ENCODE results near the gene LRCH2.
"Not testable (repeated sequence)": the region's sequence is repeated elsewhere in the genome, so short reads cannot be mapped to it uniquely, and the experiment has no call there.

LRCH2 gene

DNA sequence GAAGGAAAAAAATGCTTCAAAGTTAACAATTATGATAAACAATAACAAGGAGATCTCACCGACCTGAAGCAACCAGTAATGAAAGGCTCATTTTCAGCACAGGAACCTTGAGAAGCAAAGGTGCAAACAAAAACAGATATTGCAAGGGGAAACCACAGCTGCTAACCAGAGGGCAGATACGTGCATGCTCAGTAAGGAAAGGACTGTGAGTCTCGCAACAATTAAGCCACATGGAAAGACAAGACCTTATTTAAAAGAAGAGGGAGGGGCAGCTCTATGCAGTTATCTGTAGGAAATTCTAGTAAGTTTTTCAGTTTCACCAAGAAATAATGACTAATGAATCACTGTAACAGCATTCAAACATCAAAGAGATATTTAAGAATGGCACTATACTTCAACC lies 19.3 kb downstream of the LRCH2 start:
- in situ Hi-C loops (cut with HindIII; ENCODE audit: low pct_ligation_motif_present, low pct_unique_long_range_greater_than_20kb, low sequenced_read_pairs) = no loop called here
- DNase-seq = no peak

DNA sequence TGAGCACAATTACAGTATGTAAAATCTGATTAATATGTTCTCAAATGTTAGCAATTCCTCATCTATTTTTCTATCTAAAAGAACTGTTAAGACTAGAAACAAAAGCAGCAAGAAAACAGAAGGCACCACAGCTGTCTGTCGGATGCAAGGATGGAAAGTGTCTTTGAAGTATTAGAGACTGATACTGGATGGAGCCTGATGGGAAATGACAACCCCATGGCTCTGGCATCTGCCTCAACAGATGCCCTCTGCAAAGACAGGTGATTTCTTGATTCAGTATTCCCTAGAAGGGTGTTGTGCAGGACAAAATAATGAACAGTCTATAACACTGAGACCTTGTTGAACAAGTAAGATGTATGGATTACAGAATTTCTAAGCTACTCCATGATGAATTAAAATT lies 19.7 kb downstream of the LRCH2 start:
- in situ Hi-C loops (cut with HindIII; ENCODE audit: low pct_ligation_motif_present, low pct_unique_long_range_greater_than_20kb, low sequenced_read_pairs) = no loop called here
- no peak for DNase-seq

DNA sequence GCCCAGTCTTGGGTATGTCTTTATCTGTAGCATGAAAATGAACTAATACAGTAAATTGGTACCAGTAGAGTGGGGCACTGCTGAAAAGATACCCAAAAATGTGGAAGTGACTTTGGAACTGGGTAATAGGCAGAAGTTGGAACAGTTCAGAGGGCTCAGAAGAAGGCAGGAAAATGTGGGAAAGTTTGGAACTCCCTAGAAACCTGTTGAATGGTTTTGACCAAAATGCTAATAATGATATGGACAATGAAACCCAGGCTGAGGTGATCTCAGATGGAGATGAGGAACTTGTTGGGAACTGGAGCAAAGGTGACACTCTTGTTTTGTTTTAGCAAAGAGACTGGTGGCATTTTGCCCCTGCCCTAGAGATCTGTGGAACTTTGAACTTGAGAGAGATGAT lies 24.3 kb downstream of the LRCH2 start:
- in situ Hi-C loops (cut with HindIII; ENCODE audit: low pct_ligation_motif_present, low pct_unique_long_range_greater_than_20kb, low sequenced_read_pairs); DNase-seq: not testable (repeated sequence)

DNA sequence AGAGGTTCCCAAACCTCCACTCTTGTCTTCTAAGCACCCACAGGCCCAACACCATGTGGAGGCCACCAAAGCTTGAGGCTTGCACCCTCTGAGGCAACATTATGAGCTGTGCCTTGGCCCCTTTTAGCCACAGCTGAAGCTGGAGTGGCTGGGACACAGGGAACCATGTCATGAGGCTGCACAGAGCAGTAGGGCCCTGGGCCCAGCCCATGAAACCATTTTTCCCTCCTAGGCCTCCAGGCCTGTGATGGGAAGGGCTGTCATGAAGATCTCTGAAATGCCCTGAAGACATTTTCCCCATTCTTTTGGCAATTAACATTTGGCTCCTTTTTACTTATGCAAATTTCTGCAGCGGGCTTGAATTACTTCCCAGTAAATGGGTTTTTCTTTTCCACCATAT lies 29.9 kb downstream of the LRCH2 start:
- DNase-seq = no peak
- in situ Hi-C loops (cut with HindIII; ENCODE audit: low pct_ligation_motif_present, low pct_unique_long_range_greater_than_20kb, low sequenced_read_pairs) = no loop called here

DNA sequence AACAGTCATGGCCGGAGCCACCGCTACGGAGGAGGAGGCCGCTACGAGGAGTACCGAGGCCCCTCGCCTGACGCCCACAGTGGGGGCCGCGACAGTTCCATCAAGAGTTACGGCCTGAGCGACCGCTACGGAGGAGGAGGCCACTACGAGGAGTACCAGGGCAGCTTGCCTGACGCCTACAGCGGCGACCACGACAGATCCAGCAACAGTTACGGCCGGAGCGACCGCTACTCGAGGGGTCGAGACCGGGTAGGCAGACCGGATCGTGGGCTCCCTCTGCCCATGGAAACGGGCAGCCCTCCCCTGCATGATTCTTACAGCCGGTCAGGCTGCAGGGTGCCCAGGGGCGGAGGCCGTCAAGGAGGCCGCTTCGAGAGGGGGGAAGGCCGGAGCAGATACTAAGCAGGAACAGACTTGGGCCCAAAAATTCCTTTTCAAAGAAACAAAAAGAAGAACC lies 41.6 kb downstream of the LRCH2 start:
- in situ Hi-C loops (cut with HindIII; ENCODE audit: low pct_ligation_motif_present, low pct_unique_long_range_greater_than_20kb, low sequenced_read_pairs) = no loop called here
- DNase-seq = no peak

DNA sequence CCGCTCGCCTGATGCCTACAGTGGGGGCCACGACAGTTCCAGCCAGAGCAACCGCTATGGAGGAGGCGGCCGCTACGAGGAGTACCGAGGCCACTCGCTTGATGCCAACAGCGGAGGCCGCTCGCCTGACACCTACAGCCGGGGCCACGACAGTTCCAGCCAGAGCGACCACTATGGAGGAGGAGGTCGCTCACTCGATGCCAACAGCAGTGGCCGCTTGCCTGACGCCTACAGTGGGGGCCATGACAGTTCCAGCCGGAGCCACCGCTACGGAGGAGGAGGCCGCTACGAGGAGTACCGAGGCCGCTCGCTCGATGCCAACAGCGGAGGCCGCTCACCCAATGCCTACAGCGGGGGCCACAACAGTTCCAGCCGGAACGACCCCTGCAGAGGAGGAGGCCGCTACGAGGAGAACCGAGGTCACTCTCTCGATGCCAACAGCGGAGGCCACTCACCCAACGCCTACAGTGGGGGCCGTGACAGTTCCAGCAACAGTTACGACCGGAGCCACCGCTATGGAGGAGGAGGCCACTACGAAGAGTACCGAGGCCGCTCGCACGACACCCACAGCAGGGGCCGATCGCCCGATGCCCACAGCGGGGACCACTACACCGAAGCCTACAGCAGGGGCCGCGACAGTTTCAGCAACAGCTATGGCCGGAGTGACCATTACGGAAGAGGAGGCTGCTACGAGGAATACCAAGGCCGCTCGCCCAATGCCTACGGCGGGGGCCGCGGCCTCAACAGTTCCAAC lies 42.2 kb downstream of the LRCH2 start:
- in situ Hi-C loops (cut with HindIII; ENCODE audit: low pct_ligation_motif_present, low pct_unique_long_range_greater_than_20kb, low sequenced_read_pairs) = no loop called here
- no peak for DNase-seq

DNA sequence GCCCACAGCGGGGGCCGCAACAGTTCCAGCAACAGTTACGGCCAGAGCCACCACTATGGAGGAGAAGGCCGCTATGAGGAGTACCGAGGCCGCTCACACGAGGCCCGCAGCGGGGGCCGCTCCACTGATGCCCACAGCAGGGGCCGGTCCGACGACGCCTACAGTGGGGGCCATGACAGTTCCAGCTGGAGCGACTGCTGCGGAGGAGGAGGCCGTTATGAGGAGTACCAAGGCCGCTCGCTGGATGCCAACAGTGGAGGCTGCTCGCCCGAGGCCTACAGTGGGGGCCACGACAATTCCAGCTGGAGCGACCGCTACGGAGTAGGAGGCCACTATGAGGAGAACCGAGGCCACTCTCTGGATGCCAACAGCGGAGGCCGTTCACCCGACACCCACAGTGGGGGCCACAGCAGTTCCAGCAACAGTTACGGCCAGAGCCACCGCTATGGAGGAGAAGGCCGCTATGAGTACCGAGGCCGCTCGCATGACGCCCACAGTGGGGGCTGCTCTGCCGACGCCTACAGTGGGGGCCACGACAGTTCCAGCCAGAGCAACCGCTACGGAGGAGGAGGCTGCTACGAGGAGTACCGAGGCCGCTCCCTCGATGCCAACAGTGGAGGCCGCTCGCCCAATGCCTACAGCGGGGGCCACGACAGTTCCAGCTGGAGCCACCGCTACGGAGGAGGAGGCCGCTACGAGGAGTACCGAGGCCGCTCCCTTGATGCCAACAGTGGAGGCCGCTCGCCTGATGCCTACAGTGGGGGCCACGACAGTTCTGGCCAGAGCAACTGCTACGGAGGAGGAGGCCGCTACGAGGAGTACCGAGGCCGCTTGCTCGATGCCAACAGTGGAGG lies 43.0 kb downstream of the LRCH2 start:
- in situ Hi-C loops (cut with HindIII; ENCODE audit: low pct_ligation_motif_present, low pct_unique_long_range_greater_than_20kb, low sequenced_read_pairs) = no loop called here
- DNase-seq = no peak

DNA sequence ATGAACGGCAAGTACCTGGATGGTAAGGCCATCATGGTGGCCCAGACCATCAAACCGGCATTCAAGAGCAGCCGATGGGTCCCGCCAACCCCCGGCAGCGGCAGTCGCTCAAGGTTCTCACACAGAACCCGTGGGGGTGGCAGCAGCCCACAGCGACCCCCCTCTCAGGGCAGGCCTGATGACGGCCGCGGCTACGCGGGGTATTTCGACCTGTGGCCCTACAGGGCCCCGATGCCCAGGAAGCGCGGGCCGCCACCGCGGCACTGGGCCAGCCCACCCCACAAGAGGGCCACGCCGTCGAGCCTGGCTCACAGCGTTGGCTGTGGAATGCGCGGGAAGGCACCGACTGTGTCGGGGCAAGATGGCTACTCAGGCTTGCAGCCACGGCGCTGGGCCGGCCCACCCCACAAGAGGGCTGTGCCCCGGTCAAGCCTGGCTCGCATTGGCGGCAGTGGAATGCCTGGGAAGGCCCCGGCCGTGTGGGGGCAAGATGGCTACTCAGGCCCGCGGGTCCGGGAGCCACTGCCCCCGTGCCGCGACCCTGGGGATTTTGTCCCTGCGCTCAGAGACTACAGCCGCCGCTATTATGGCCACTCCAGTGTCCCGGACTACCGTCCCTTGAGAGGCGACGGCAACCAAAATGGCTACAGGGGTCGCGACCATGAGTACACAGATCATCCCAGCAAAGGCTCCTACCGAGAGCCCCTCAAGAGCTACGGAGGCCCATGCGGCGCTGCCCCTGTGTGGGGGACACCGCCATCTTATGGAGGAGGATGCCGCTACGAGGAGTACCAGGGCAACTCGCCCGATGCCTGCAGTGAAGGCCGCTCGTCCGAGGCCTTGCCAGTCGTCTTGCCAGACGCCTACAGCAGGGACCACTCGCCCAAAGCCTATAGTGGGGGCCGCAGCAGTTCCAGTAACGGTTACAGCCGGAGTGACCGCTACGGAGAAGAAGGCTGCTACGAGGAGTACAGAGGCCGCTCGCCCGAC lies 44.0 kb downstream of the LRCH2 start:
- in situ Hi-C loops (cut with HindIII; ENCODE audit: low pct_ligation_motif_present, low pct_unique_long_range_greater_than_20kb, low sequenced_read_pairs) = no loop called here

DNA sequence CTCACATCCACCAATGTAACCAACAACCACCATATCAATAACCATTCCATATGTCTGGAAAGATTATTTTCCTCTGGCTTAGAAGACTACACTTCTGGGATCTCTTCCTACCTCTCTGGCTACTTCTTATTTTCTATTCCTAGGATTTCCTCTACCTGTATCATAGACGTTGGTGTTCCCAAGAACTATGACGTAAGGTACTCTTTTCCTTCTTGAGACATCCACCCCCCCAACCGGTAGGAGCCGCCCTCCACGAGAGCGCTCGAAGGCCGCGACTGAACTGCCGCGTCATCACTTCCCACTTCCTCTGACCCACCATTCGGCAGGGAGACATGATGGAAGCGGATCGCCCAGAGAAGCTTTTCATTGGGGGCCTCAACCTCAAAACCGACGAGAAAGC lies 44.8 kb downstream of the LRCH2 start, which contains the start of gene RBMXL3:
Gene RBMXL3 (plus strand): TSS at position 301 of the 400 bp plus-strand sequence. CDS start 32 bp downstream, at position 333.
- in situ Hi-C loops (cut with HindIII; ENCODE audit: low pct_ligation_motif_present, low pct_unique_long_range_greater_than_20kb, low sequenced_read_pairs) = no loop called here
- DNase-seq = no peak

More for the DNA sequence above, 44.0 kb downstream of the LRCH2 start:
- no peak for DNase-seq

DNA sequence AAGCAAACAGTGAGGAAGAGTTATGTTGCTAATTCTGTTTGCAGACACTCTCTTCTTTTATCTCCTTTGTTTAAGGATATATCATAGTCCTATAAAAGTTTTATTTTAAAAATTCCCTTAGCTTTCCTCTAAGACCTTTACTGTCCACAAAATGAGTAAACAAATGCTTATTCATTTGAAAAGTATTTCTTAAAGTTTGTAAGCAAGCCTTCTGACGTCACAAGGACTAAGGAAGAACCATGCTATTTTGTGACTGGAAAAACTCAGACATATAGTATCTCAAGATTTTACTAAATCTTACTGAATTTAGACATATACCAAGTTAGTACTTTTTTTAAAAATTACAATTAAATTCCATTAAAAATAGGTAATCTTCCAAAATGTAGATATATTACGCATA lies 49.9 kb downstream of the LRCH2 start:
- in situ Hi-C loops (cut with HindIII; ENCODE audit: low pct_ligation_motif_present, low pct_unique_long_range_greater_than_20kb, low sequenced_read_pairs) = no loop called here
- no peak for DNase-seq

DNA sequence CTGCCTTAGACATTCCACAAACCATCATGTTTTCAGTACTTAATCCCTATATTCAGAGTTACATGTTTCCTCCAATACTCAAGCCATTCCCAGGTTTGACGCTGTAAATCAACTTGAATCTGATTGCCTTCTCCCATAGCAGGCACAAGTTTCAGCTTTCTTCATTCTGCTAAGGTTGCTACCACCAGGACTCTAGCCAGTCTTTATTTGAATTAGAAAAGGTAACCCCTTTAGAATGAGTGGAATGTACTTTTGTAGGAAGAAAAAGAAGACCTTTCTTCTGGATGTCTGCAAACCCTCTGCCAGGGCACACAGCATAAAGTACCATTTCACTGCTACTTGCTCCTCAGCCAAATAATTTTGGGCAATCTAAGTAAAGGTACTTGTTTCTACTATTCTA lies 55.4 kb downstream of the LRCH2 start:
- no peak for DNase-seq
- in situ Hi-C loops (cut with HindIII; ENCODE audit: low pct_ligation_motif_present, low pct_unique_long_range_greater_than_20kb, low sequenced_read_pairs) = no loop called here

DNA sequence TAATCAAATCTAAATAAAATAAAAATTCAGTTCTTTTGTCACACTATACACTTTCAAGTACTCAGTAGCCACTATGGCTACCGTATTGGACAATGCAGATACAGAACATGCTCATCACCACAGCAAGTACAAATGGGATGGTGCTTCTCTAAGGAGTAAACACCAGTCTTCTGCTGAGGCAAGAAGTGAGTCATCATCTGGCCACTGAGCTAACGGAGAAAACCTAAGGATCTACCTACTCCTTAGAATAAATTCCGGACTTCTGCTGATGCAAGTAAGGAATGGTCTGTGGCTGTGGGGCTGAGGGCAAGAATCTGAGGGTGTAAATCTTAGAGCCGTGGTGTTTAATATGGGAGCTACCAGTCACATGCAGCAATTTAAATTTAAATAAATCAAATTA lies 56.0 kb downstream of the LRCH2 start:
- no peak for DNase-seq
- in situ Hi-C loops (cut with HindIII; ENCODE audit: low pct_ligation_motif_present, low pct_unique_long_range_greater_than_20kb, low sequenced_read_pairs) = no loop called here

DNA sequence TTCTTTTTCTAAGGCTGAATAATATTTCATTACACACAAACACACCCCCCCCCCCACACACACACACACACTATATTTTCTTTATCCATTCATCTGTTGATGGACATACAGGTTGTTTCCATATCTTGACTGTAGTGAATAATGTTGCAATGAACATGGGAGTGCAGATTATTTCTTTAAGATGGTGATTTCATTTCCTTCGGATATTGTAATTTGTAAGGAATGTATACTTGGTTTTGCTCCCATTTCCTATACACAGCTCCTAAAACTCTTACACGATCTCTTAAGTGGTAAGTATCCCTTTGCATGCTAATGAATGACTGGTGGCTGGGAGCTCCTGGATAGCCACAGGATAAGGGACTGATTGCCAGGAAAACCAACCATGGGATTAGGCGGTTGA lies 59.3 kb downstream of the LRCH2 start:
- no peak for DNase-seq
- in situ Hi-C loops (cut with HindIII; ENCODE audit: low pct_ligation_motif_present, low pct_unique_long_range_greater_than_20kb, low sequenced_read_pairs) = no loop called here

DNA sequence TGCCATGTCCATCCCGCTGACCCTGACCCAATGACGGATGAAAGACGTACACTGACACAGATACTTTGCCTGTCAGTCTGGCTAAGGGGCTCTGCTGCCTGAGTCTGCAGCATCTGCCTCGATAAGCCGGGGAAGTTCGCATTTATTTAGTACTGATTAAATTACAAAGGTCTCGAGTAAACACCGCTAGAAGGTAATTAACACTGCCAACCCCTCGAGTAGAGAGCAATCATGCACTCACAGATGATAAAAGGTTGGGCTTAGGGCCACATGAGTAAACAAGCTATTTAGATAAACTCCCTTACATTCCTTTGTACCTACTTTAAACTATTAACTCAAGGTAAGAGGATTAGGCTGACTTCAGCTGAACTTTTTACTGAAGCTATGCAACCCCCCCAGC lies 60.7 kb downstream of the LRCH2 start:
- DNase-seq = no peak
- in situ Hi-C loops (cut with HindIII; ENCODE audit: low pct_ligation_motif_present, low pct_unique_long_range_greater_than_20kb, low sequenced_read_pairs) = no loop called here

DNA sequence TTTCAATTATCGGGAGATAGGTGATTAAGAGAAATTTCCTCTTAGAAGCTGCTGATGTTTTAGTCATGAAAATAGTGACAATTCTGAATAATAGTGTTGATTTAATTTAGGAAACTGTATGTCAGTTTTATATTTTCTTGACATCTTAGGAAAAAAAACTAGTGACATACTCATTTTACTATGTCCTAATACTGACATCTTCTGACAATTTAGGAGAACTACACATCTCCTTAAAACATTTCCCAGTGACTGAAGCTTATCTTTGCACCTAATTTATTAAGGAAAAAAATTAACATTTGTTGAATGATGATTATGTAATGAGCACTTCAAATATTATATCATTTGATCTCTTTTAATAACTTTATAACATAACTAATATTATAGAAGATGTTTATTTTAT lies 86.7 kb downstream of the LRCH2 start:
- in situ Hi-C loops (cut with HindIII; ENCODE audit: low pct_ligation_motif_present, low pct_unique_long_range_greater_than_20kb, low sequenced_read_pairs) = no loop called here

DNA sequence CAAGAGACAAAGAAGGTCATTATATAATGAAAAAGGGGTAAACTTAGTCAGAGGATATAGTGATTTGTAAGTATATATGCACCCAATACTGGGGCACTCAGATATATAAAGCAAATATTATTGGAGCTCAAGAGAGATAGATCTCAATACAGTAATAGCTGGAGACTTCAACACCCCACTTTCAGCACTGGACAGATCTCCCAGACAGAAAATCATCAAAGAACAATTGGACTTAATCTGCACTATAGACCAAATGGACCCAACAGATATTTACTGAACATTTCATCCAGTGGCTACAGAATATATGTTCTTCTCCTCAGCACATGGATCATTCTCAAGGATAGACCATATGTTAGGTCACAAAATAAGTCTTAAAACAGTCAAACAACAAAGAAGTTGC lies 91.8 kb downstream of the LRCH2 start:
- in situ Hi-C loops (cut with HindIII; ENCODE audit: low pct_ligation_motif_present, low pct_unique_long_range_greater_than_20kb, low sequenced_read_pairs) = no loop called here
- no peak for DNase-seq

More for the DNA sequence above, 86.7 kb downstream of the LRCH2 start:
- DNase-seq = peak; percentile 6

DNA sequence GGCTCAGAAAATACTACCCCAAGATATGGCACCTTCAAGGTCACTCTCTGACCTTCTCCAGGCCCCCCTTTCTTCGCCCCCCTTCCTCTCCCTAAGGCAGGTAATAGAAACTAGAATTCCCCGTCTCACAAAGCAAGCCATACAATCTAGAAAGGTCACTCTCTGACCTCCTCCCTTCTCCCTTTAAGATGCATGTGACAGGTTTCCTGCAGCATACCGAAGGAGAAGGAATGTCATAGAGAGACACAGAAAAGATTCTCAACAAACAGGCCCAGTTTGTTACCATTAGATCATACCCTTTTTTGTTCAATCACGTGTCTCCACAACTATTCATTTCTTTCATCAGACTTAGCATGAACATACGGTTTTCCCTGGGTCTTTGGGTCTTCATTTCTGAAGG lies 95.9 kb downstream of the LRCH2 start:
- in situ Hi-C loops (cut with HindIII; ENCODE audit: low pct_ligation_motif_present, low pct_unique_long_range_greater_than_20kb, low sequenced_read_pairs) = no loop called here
- DNase-seq = no peak

DNA sequence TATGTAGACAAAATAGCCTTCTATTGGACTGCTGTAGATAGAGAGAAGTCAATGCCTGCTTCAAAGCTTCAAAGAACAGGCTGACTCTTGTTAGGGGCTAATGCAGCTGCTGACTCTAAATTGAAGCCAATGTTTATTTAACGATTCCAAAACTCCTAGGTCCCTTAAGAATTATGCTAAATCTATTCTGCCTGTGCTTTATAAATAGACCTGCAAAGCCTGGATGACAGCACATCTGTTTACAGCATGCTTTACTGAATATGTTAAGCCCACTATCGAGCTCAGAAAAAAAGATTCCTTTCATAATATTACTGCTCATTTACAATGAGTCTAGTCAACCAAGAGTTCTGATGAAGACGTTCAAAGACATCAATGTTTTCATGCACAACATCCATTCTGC lies 99.5 kb downstream of the LRCH2 start:
- in situ Hi-C loops (cut with HindIII; ENCODE audit: low pct_ligation_motif_present, low pct_unique_long_range_greater_than_20kb, low sequenced_read_pairs) = no loop called here

DNA sequence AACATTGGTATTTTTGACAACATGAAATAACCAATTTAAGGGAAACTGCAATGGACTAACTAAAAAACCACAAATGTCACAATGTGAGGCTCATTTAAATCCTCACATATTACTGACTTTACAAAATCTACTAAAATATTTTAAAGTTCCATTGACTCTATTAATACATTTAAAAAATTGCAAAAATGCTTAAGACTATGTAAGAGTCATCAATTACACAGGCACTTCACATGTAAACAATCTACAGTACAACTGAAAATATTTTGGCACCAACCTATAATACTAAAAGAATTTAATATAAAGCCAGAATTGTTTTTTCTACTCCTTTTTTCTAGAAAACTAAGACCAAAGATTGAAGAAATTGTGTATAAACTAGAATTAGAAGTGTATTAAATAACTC lies 121.5 kb downstream of the LRCH2 start:
- in situ Hi-C loops (cut with HindIII; ENCODE audit: low pct_ligation_motif_present, low pct_unique_long_range_greater_than_20kb, low sequenced_read_pairs) = no loop called here

More for the DNA sequence above, 99.5 kb downstream of the LRCH2 start:
- no peak for DNase-seq

More for the DNA sequence above, 121.5 kb downstream of the LRCH2 start:
- DNase-seq = no peak
